IMR-90 (cell line): ENCODE results near the gene ADM5. TPM values are rescaled to one million over a fixed set of nuclear protein-coding genes. Genes with fewer than 3 reads are reported as not detected.
A peak's percentile ranks its signal among the peaks of the same experiment; 100 is the strongest.

Source experiments
- ATAC-seq: fragments of 200-7000 bp; cut with Tn5 transposase; 2 replicates; pipeline ENCODE4 v1.9.1; 2020; ENCODE audit warnings: low read depth, mild to moderate bottlenecking, moderate library complexity
- BruUV-seq: library from RNA; stranded (reverse); fragments of 400-500 nt; replicated peaks from 2 replicates; lab custom pipeline; 2021; lab: Mats Ljungman, UMichigan
- CTCF ChIA-PET: fragments of 300-600 bp; formaldehyde crosslinking; extraction: SDS; loops from one replicate; lab custom pipeline; 2021; ENCODE audit warnings: antibody characterized with exemption; lab: Yijun Ruan, JAX
- POLR2A ChIA-PET: fragments of 300-600 bp; sonication (Branson Sonifier 250); formaldehyde crosslinking; loops from one replicate; lab custom pipeline; 2022; ENCODE audit warnings: antibody characterized with exemption; ENCODE audit not compliant: unreplicated experiment; lab: Charles Lee
- DNase-seq: peaks from one replicate; pipeline ENCODE4 v3.0.0; 2013
- H2AFZ ChIP-seq: replicated peaks from 2 replicates; pipeline ENCODE3; 2013; ENCODE audit warnings: low read length, mild to moderate bottlenecking; ENCODE audit not compliant: poor library complexity
- H2AK5ac ChIP-seq: 2 replicates; pipeline ENCODE4 v1.6.1; 2013; ENCODE audit warnings: low read depth, low read length, inconsistent platforms
- H2AK9ac ChIP-seq: replicated peaks from 2 replicates; pipeline ENCODE3; 2013; ENCODE audit warnings: mild to moderate bottlenecking, low read depth, low read length, moderate library complexity; ENCODE audit not compliant: poor library complexity
- H2BK120ac ChIP-seq: 2 replicates; pipeline ENCODE4 v1.6.1; 2013; ENCODE audit warnings: low read depth, low read length, inconsistent platforms
- H2BK15ac ChIP-seq: 3 replicates; pipeline ENCODE4 v1.6.1; 2013; ENCODE audit warnings: low read depth, low read length, inconsistent platforms
- H2BK20ac ChIP-seq: 2 replicates; pipeline ENCODE4 v1.6.1; 2013; ENCODE audit warnings: low read depth, mild to moderate bottlenecking, inconsistent platforms, low read length, moderate library complexity
- H2BK5ac ChIP-seq: 2 replicates; pipeline ENCODE4 v1.6.1; 2013; ENCODE audit warnings: mild to moderate bottlenecking, low read depth, low read length, inconsistent platforms; ENCODE audit not compliant: poor library complexity, severe bottlenecking
- H3K14ac ChIP-seq: replicated peaks from 2 replicates; pipeline ENCODE4 v1.6.1; 2013; ENCODE audit warnings: low read depth, low read length, inconsistent platforms
- H3K18ac ChIP-seq: 2 replicates; pipeline ENCODE4 v1.6.1; 2013; ENCODE audit warnings: low read depth, low read length, control low read depth
- H3K23ac ChIP-seq: 2 replicates; pipeline ENCODE4 v1.6.1; 2013; ENCODE audit warnings: low read depth, low read length, inconsistent platforms
- H3K27ac ChIP-seq: 2 replicates; pipeline ENCODE4 v1.5.1; 2013; ENCODE audit warnings: mild to moderate bottlenecking, control low read depth, low read length; ENCODE audit not compliant: insufficient read depth
- H3K27me3 ChIP-seq: 2 replicates; pipeline ENCODE4 v1.6.1; 2013; ENCODE audit warnings: low read length; ENCODE audit not compliant: control insufficient read depth, insufficient read depth
- H3K36me3 ChIP-seq: 2 replicates; pipeline ENCODE4 v1.6.1; 2013; ENCODE audit warnings: low read length, mixed read lengths; ENCODE audit not compliant: control insufficient read depth, insufficient read depth
- H3K4ac ChIP-seq: 2 replicates; pipeline ENCODE4 v1.6.1; 2013; ENCODE audit warnings: low read depth, low read length, inconsistent platforms
- H3K4me1 ChIP-seq: 2 replicates; pipeline ENCODE4 v1.6.1; 2013; ENCODE audit warnings: low read length, mixed read lengths; ENCODE audit not compliant: control insufficient read depth, insufficient read depth
- H3K4me2 ChIP-seq: 2 replicates; pipeline ENCODE4 v1.6.1; 2013; ENCODE audit warnings: low read depth, mild to moderate bottlenecking, control low read depth, low read length, moderate library complexity
- H3K4me3 ChIP-seq: 2 replicates; pipeline ENCODE4 v1.5.1; 2013; ENCODE audit warnings: low read depth, mild to moderate bottlenecking, control low read depth, low read length, moderate library complexity; ENCODE audit not compliant: insufficient read depth
- H3K56ac ChIP-seq: 2 replicates; pipeline ENCODE4 v1.6.1; 2013; ENCODE audit warnings: low read length, inconsistent platforms; ENCODE audit not compliant: insufficient read depth; ENCODE audit errors: extremely low read depth
- H3K79me1 ChIP-seq, 2 experiments: 2 replicates each; pipeline ENCODE4 v1.6.1; 2013; ENCODE audit warnings: low read length in 2 of 2, inconsistent platforms in 1 of 2, low read depth in 1 of 2
- H3K9ac ChIP-seq: 2 replicates; pipeline ENCODE4 v1.6.1; 2013; ENCODE audit warnings: low read depth, low read length, control low read depth
- H3K9me1 ChIP-seq: 2 replicates; pipeline ENCODE4 v1.6.1; 2013; ENCODE audit warnings: low read length, inconsistent platforms; ENCODE audit not compliant: insufficient read depth
- H3K9me3 ChIP-seq: 2 replicates; pipeline ENCODE4 v1.6.1; 2013; ENCODE audit warnings: low read length; ENCODE audit not compliant: control insufficient read depth, insufficient read depth
- H4K20me1 ChIP-seq: 2 replicates; pipeline ENCODE4 v1.6.1; 2013; ENCODE audit warnings: low read length, inconsistent platforms; ENCODE audit not compliant: insufficient read depth
- H4K5ac ChIP-seq: 2 replicates; pipeline ENCODE4 v1.6.1; 2013; ENCODE audit warnings: mild to moderate bottlenecking, low read depth, low read length, control low read depth
- H4K8ac ChIP-seq, 2 experiments: 2 replicates each; pipeline ENCODE4 v1.6.1; 2013; ENCODE audit warnings: low read depth in 2 of 2, low read length in 2 of 2, control low read depth in 1 of 2, inconsistent platforms in 1 of 2
- H4K91ac ChIP-seq: 2 replicates; pipeline ENCODE4 v1.6.1; 2013; ENCODE audit warnings: low read depth, low read length, inconsistent platforms; ENCODE audit not compliant: insufficient read depth
- CEBPB ChIP-seq: IDR thresholded peaks from 2 replicates; pipeline ENCODE4 v1.6.1; 2012; ENCODE audit warnings: low read depth, low read length, improper control_type of control experiment
- CTCF ChIP-seq: conservative IDR thresholded peaks from 2 replicates; pipeline ENCODE4 v1.5.1; 2012; ENCODE audit warnings: mild to moderate bottlenecking, low read depth, low read length, improper control_type of control experiment
- POLR2A ChIP-seq: IDR thresholded peaks from 2 replicates; pipeline ENCODE4 v1.6.1; 2012; ENCODE audit warnings: mild to moderate bottlenecking, low read depth, low read length
- RAD21 ChIP-seq: IDR thresholded peaks from 2 replicates; pipeline ENCODE4 v1.6.1; 2012; ENCODE audit warnings: low read length, improper control_type of control experiment
- WGBS, 2 experiments: methylation state at CpG; one replicate each; pipeline versions ENCODE4 v1.1.5 to v1.1.7; 2013; ENCODE audit warnings: missing lambda C conversion rate in 2 of 2; ENCODE audit not compliant: insufficient read length in 1 of 2; ENCODE audit errors: extremely low coverage in 2 of 2; 5-methylcytosine and 5-hydroxymethylcytosine counted together
- dilution Hi-C: fragments of 300-500 bp; cut with HindIII; formaldehyde crosslinking; loops from one replicate; pipeline ENCODE4 v1.14.3; 2018; ENCODE audit warnings: low sequenced_read_pairs; ENCODE audit not compliant: unreplicated experiment
- in situ Hi-C: fragments of 300-500 bp; cut with MboI; formaldehyde crosslinking; loops from 3 replicates; pipeline ENCODE4 v1.14.3; 2019; ENCODE audit warnings: low sequenced_read_pairs, inconsistent platforms, mixed read lengths
- intact Hi-C: fragments of 100-400 bp; cut with micrococcal nuclease; formaldehyde crosslinking; loops from 2 replicates; pipeline ENCODE4 v1.10.0; 2022
- polyA plus RNA-seq, 3 experiments: library from polyadenylated mRNA; depleted of rRNA; stranded (reverse); fragments of >200 nt; gene quantifications; 2 replicates each; pipeline ENCODE4 v1.2.3, GENCODE V29; 2012; ENCODE audit warnings: low replicate concordance in 1 of 3
- total RNA-seq: library from RNA; depleted of rRNA; stranded (reverse); fragments of >200 nt; gene quantifications from 2 replicates; pipeline ENCODE4 v1.2.3, GENCODE V29; 2012

Gene ADM5
- total and polyA plus RNA-seq, 2 of the 4 experiments (the other 2 are of a cell fraction): 0.18 to 0.99 TPM

GRCh38 chr19:49679771-49680413 is 9.5 kb upstream of the ADM5 start:
- WGBS, 2 experiments: 52% methylated on average over 3 of the region's 10 CpGs; no CpG with 5 or more reads in 1 of the 2 experiments
- no peak overlapping the region for H3K18ac ChIP-seq

More at GRCh38 chr19:49679771-49680413, 9.5 kb upstream of the ADM5 start:
- peaks cover 23% of the 10 kb centered on the region for H3K36me3 ChIP-seq
- no peak overlapping the region for H2BK20ac ChIP-seq
- H4K5ac ChIP-seq: no peak overlapping the region
- H3K9me3 ChIP-seq: no peaks in the 10 kb centered on the region
- peak overlapping the region in 1 of 2 experiments; percentile 83; a peak in 1 of 4 replicates for H4K8ac ChIP-seq
- CTCF ChIA-PET: interaction anchor here (0.6 to 1.0 kb wide), 2 partner anchors 110 to 313 kb away, joined by 3 to 4 read pairs; no protein-coding TSS in a partner anchor
- H3K4ac ChIP-seq: no peak overlapping the region
- H2BK120ac ChIP-seq: no peak overlapping the region
- H3K27me3 ChIP-seq: no peaks in the 10 kb centered on the region
- H3K23ac ChIP-seq: no peak overlapping the region; the same call in 1 of the 2 replicates
- H2AFZ ChIP-seq: no peak overlapping the region
- in situ Hi-C loops (loop anchor here (10.0 kb wide), 1 partner anchor 175 kb away; the partner anchor contains the start of gene PTOV1), intact Hi-C loops (loop anchor here (5.0 kb wide), 2 partner anchors 88 to 108 kb away; partner anchors contain the start of gene PRR12), dilution Hi-C loops (no loop called here)
- DNase-seq: no peak
- H4K91ac ChIP-seq: 0 out of 2 replicates have a peak overlapping the region, but pooled peaks have one; percentile 31
- POLR2A ChIA-PET: no interaction called here
- ATAC-seq: no peak
- H3K4me2 ChIP-seq: no peak overlapping the region; the same call in 1 of the 2 replicates
- peaks cover 13% of the 10 kb centered on the region for H3K4me1 ChIP-seq
- H2BK5ac ChIP-seq: no peak overlapping the region
- no peak overlapping the region; the same call in 1 of the 2 replicates for H3K9ac ChIP-seq
- peak overlapping the region; percentile 9 for H3K27ac ChIP-seq
- H3K14ac ChIP-seq: no peak overlapping the region
- peaks cover 3% of the 10 kb centered on the region; the same call in 1 of the 2 replicates for H3K9me1 ChIP-seq
- H3K79me1 ChIP-seq: peaks cover 19 to 60% of the 10 kb centered on the region in 2 experiments
- no peak for TF ChIP-seq POLR2A
- TF ChIP-seq RAD21: no peak
- no peak for TF ChIP-seq CTCF
- TF ChIP-seq CEBPB: no peak
- peaks cover 51% of the 10 kb centered on the region for H4K20me1 ChIP-seq
- H2AK9ac ChIP-seq: peak overlapping the region; percentile 68
- no peak overlapping the region for H2BK15ac ChIP-seq
- H2AK5ac ChIP-seq: no peak overlapping the region
- H3K56ac ChIP-seq: no peak overlapping the region
- BruUV-seq: no TSS peak
- H3K4me3 ChIP-seq: no peak overlapping the region
